GM10266 (cell line): ENCODE measurements around the gene KCNC3.
A peak's percentile ranks its signal among the peaks of the same experiment; 100 is the strongest.
"Not testable (repeated sequence)": the region's sequence is repeated elsewhere in the genome, so short reads cannot be mapped to it uniquely, and the experiment has no call there.

Experiments
- DNase-seq: peaks from one replicate; pipeline ENCODE4 v3.0.0; 2012; ENCODE audit errors: extremely low spot score
- CTCF ChIP-seq: IDR thresholded peaks from 2 replicates; pipeline ENCODE4 v1.5.1; 2012; ENCODE audit warnings: mild to moderate bottlenecking, low read depth; ENCODE audit not compliant: control insufficient read depth, insufficient read depth; ENCODE audit errors: missing control alignments

KCNC3 gene

DNA sequence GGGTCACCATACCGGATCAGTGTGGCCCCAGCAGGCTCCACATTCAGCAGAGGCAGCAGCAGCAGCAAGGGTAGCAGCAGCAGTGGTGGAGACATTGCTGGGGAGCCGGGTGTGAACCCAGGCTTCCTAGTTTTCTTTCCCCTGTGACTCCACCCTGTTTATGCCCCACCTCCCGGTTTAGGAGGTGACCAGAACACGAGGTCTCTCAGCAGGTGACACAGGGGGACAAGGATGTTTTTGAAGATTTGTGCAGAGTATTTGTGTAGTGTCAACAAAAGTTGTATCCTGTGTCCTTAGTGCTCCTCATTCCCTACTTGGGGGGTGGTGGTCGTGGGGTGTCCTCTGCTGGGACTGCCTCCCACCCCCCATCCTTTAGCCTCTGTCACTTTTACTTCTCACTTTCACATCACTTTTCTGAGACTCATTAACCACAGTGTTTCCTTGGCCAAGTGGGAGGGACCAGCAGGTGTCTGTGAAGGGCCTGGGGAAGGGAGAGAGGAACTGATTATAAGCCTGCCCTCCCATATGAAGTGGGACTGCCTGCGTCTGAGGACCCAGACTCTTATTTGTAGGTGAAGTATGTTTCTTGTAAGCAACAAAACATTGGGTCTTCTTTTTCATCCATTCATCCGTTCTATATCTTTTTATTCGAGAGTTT lies 15.6 kb upstream of the KCNC3 start:
- no peak for DNase-seq
- no peak for TF ChIP-seq CTCF

DNA sequence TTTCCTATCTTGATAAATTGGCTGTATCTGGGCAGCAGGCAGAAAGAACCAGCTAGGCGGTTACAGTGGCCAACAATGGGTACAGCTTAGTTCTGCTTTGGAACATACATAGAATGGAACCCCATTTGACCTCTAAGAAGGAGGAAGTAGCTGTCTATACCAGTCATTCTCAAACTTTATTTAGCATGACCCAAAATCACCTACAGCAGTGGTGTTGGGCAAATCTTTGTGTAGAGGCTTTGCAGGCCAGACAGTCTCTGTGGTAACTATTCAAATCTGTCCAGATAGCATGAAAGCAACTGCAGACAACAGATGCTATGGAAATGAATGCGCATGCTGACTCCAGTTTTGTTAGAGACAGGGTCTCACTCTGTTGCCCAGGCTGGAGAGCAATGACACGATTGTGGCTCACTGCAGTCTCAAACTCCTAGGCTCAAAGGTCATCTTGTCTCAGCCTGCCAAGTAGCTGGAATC lies 12.0 kb upstream of the KCNC3 start:
- TF ChIP-seq CTCF = no peak
- DNase-seq = peak; percentile 45

GRCh38 chr19:50340331-50340730 lies 11.2 kb upstream of the KCNC3 start:
- no peak for TF ChIP-seq CTCF
- no peak for DNase-seq

GRCh38 chr19:50337031-50337430 lies 7.9 kb upstream of the KCNC3 start:
- DNase-seq = not testable (repeated sequence)

DNA sequence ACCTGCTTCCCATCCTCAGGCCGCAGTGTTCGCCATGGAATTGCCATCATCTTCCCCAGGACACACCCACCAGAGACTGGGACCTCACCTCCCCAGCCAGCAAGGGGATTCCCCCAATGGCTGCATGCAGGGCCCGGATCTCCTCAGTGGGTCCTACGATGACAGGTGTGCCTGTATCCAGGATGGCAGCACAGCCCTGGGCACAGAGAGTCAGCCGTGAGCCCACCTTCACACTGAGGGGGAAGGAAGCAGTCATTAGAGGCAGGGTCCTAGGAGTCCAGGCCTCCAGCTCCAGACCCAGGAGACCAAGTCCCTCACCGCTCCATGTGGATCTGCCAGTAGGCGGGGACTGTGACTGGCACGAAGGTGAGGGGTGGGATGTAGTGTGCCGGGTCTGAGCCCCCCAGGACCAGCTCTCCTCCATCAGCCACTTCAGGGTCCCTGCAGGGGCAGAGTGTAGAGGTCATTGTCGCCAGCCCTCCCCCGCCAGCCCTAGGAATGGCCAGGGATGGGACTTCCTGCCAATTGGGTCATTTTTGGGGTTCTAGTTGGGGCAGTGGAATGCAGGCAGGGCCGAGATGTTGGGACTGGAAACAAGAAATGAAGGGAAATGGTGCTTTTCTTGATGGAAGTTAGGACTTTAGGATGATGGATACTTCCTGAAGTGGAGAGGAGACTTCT lies 5.7 kb upstream of the KCNC3 start:
- DNase-seq = no peak
- no peak for TF ChIP-seq CTCF

- no peak for TF ChIP-seq CTCF
- DNase-seq = peak; percentile 90
Observed at GRCh38 chr19:50333737-50334617, 4.8 kb upstream of the KCNC3 start.

GRCh38 chr19:50333235-50333736 lies 4.1 kb upstream of the KCNC3 start:
- peak; percentile 89 for DNase-seq
- no peak for TF ChIP-seq CTCF
